ENCODE results near the gene INSIG2.

INSIG2 gene

GRCh38 chr2:118088051-118089024, at the start of gene INSIG2:
INSIG2 (plus strand) TSS chr2:118088471; CDS start chr2:118096557, 8,086 bp downstream.
- H3K4me3 ChIP-seq (ENCODE audit: low read length): peak within 1 kb of the TSS; percentile 78
- no peaks in the 10 kb centered on the region for H3K36me3 ChIP-seq (ENCODE audit: control insufficient read depth, insufficient read depth, low read length)
- H3K9ac ChIP-seq (ENCODE audit: low read length): peak within 1 kb of the TSS; percentile 83
- peaks cover 3% of the 10 kb centered on the region for H3K4me1 ChIP-seq (ENCODE audit: control insufficient read depth, insufficient read depth, low read length)
- no peaks in the 10 kb centered on the region for H3K27me3 ChIP-seq (ENCODE audit: control insufficient read depth, insufficient read depth, low read length)
- peak within 1 kb of the TSS; percentile 45 for H3K27ac ChIP-seq (ENCODE audit: low read depth, low read length)

GRCh38 chr2:118040891-118041290, 47.4 kb upstream of the INSIG2 start:
- Histone ChIP-seq H3K4me3 (ENCODE audit: low read length) (no peak overlapping the region), H3K36me3 (ENCODE audit: control insufficient read depth, insufficient read depth, low read length) (no peaks in the 10 kb centered on the region), H3K9ac (ENCODE audit: low read length) (no peak overlapping the region), H3K27ac (ENCODE audit: low read depth, low read length) (no peak overlapping the region), H3K4me1 (ENCODE audit: control insufficient read depth, insufficient read depth, low read length) (no peaks in the 10 kb centered on the region), H3K27me3 (ENCODE audit: control insufficient read depth, insufficient read depth, low read length) (peaks cover 5% of the 10 kb centered on the region)

GRCh38 chr2:118044103-118044716, 44.1 kb upstream of the INSIG2 start:
- H3K4me3 ChIP-seq (ENCODE audit: low read length): no peak overlapping the region
- no peak overlapping the region for H3K9ac ChIP-seq (ENCODE audit: low read length)
- no peaks in the 10 kb centered on the region for H3K36me3 ChIP-seq (ENCODE audit: control insufficient read depth, insufficient read depth, low read length)
- no peaks in the 10 kb centered on the region for H3K4me1 ChIP-seq (ENCODE audit: control insufficient read depth, insufficient read depth, low read length)
- H3K27ac ChIP-seq (ENCODE audit: low read depth, low read length): no peak overlapping the region
- H3K27me3 ChIP-seq (ENCODE audit: control insufficient read depth, insufficient read depth, low read length): peaks cover 5% of the 10 kb centered on the region

GRCh38 chr2:118044854-118045253, 43.4 kb upstream of the INSIG2 start:
- H3K4me1 ChIP-seq (ENCODE audit: control insufficient read depth, insufficient read depth, low read length): no peaks in the 10 kb centered on the region
- no peak overlapping the region for H3K27ac ChIP-seq (ENCODE audit: low read depth, low read length)
- H3K27me3 ChIP-seq (ENCODE audit: control insufficient read depth, insufficient read depth, low read length): peaks cover 5% of the 10 kb centered on the region
- H3K36me3 ChIP-seq (ENCODE audit: control insufficient read depth, insufficient read depth, low read length): no peaks in the 10 kb centered on the region
- H3K9ac ChIP-seq (ENCODE audit: low read length): no peak overlapping the region
- no peak overlapping the region for H3K4me3 ChIP-seq (ENCODE audit: low read length)

- H3K4me1 ChIP-seq (ENCODE audit: control insufficient read depth, insufficient read depth, low read length): no peaks in the 10 kb centered on the region
Measured at GRCh38 chr2:118045286-118045685, 43.0 kb upstream of the INSIG2 start.

GRCh38 chr2:118046634-118047210, 41.5 kb upstream of the INSIG2 start:
- H3K27ac ChIP-seq (ENCODE audit: low read depth, low read length): no peak overlapping the region
- no peaks in the 10 kb centered on the region for H3K4me1 ChIP-seq (ENCODE audit: control insufficient read depth, insufficient read depth, low read length)
- no peak overlapping the region for H3K9ac ChIP-seq (ENCODE audit: low read length)
- no peaks in the 10 kb centered on the region for H3K27me3 ChIP-seq (ENCODE audit: control insufficient read depth, insufficient read depth, low read length)
- no peak overlapping the region for H3K4me3 ChIP-seq (ENCODE audit: low read length)
- no peaks in the 10 kb centered on the region for H3K36me3 ChIP-seq (ENCODE audit: control insufficient read depth, insufficient read depth, low read length)

More at GRCh38 chr2:118045286-118045685, 43.0 kb upstream of the INSIG2 start:
- Histone ChIP-seq H3K36me3 (ENCODE audit: control insufficient read depth, insufficient read depth, low read length) (no peaks in the 10 kb centered on the region), H3K4me3 (ENCODE audit: low read length) (no peak overlapping the region), H3K27ac (ENCODE audit: low read depth, low read length) (no peak overlapping the region), H3K27me3 (ENCODE audit: control insufficient read depth, insufficient read depth, low read length) (peaks cover 5% of the 10 kb centered on the region), H3K9ac (ENCODE audit: low read length) (no peak overlapping the region)

- Histone ChIP-seq H3K4me3 (ENCODE audit: low read length) (no peak overlapping the region), H3K9ac (ENCODE audit: low read length) (no peak overlapping the region), H3K27ac (ENCODE audit: low read depth, low read length) (no peak overlapping the region)
Measured at GRCh38 chr2:118047380-118047826, 40.9 kb upstream of the INSIG2 start.

GRCh38 chr2:118048401-118048800, 39.9 kb upstream of the INSIG2 start:
- no peak overlapping the region for H3K9ac ChIP-seq (ENCODE audit: low read length)
- H3K4me1 ChIP-seq (ENCODE audit: control insufficient read depth, insufficient read depth, low read length): no peaks in the 10 kb centered on the region
- no peak overlapping the region for H3K4me3 ChIP-seq (ENCODE audit: low read length)
- H3K36me3 ChIP-seq (ENCODE audit: control insufficient read depth, insufficient read depth, low read length): no peaks in the 10 kb centered on the region
- no peak overlapping the region for H3K27ac ChIP-seq (ENCODE audit: low read depth, low read length)
- H3K27me3 ChIP-seq (ENCODE audit: control insufficient read depth, insufficient read depth, low read length): no peaks in the 10 kb centered on the region

More at GRCh38 chr2:118047380-118047826, 40.9 kb upstream of the INSIG2 start:
- Histone ChIP-seq H3K4me1 (ENCODE audit: control insufficient read depth, insufficient read depth, low read length) (no peaks in the 10 kb centered on the region), H3K36me3 (ENCODE audit: control insufficient read depth, insufficient read depth, low read length) (no peaks in the 10 kb centered on the region), H3K27me3 (ENCODE audit: control insufficient read depth, insufficient read depth, low read length) (no peaks in the 10 kb centered on the region)

- H3K4me1 ChIP-seq (ENCODE audit: control insufficient read depth, insufficient read depth, low read length): no peaks in the 10 kb centered on the region
- no peaks in the 10 kb centered on the region for H3K36me3 ChIP-seq (ENCODE audit: control insufficient read depth, insufficient read depth, low read length)
- H3K27me3 ChIP-seq (ENCODE audit: control insufficient read depth, insufficient read depth, low read length): no peaks in the 10 kb centered on the region
- H3K27ac ChIP-seq (ENCODE audit: low read depth, low read length): no peak overlapping the region
- H3K9ac ChIP-seq (ENCODE audit: low read length): no peak overlapping the region
- H3K4me3 ChIP-seq (ENCODE audit: low read length): no peak overlapping the region
Measured at GRCh38 chr2:118049140-118049815, 39.0 kb upstream of the INSIG2 start.

GRCh38 chr2:118049816-118050140, 38.5 kb upstream of the INSIG2 start:
- Histone ChIP-seq H3K9ac (ENCODE audit: low read length) (no peak overlapping the region), H3K27me3 (ENCODE audit: control insufficient read depth, insufficient read depth, low read length) (no peaks in the 10 kb centered on the region), H3K4me3 (ENCODE audit: low read length) (no peak overlapping the region), H3K27ac (ENCODE audit: low read depth, low read length) (no peak overlapping the region), H3K36me3 (ENCODE audit: control insufficient read depth, insufficient read depth, low read length) (no peaks in the 10 kb centered on the region), H3K4me1 (ENCODE audit: control insufficient read depth, insufficient read depth, low read length) (no peaks in the 10 kb centered on the region)

GRCh38 chr2:118050386-118050785, 37.9 kb upstream of the INSIG2 start:
- Histone ChIP-seq H3K36me3 (ENCODE audit: control insufficient read depth, insufficient read depth, low read length) (no peaks in the 10 kb centered on the region), H3K4me3 (ENCODE audit: low read length) (no peak overlapping the region), H3K9ac (ENCODE audit: low read length) (no peak overlapping the region), H3K27ac (ENCODE audit: low read depth, low read length) (no peak overlapping the region), H3K27me3 (ENCODE audit: control insufficient read depth, insufficient read depth, low read length) (no peaks in the 10 kb centered on the region), H3K4me1 (ENCODE audit: control insufficient read depth, insufficient read depth, low read length) (no peaks in the 10 kb centered on the region)

- Histone ChIP-seq H3K27me3 (ENCODE audit: control insufficient read depth, insufficient read depth, low read length) (no peaks in the 10 kb centered on the region), H3K9ac (ENCODE audit: low read length) (no peak overlapping the region), H3K27ac (ENCODE audit: low read depth, low read length) (no peak overlapping the region), H3K4me3 (ENCODE audit: low read length) (no peak overlapping the region), H3K36me3 (ENCODE audit: control insufficient read depth, insufficient read depth, low read length) (no peaks in the 10 kb centered on the region), H3K4me1 (ENCODE audit: control insufficient read depth, insufficient read depth, low read length) (no peaks in the 10 kb centered on the region)
Measured at GRCh38 chr2:118050974-118051373, 37.3 kb upstream of the INSIG2 start.

Measured in rectal smooth muscle tissue (tissue), 1 donor.